ENCODE measurements around the gene DGKA. TPM values are rescaled to one million over a fixed set of nuclear protein-coding genes. Genes with fewer than 3 reads are reported as not detected.
A peak's percentile ranks its signal among the peaks of the same experiment; 100 is the strongest.

DGKA gene
- total RNA-seq, 4 donors from 2014 or later: 26.0 to 57.0 (median 37.9) TPM

DNA sequence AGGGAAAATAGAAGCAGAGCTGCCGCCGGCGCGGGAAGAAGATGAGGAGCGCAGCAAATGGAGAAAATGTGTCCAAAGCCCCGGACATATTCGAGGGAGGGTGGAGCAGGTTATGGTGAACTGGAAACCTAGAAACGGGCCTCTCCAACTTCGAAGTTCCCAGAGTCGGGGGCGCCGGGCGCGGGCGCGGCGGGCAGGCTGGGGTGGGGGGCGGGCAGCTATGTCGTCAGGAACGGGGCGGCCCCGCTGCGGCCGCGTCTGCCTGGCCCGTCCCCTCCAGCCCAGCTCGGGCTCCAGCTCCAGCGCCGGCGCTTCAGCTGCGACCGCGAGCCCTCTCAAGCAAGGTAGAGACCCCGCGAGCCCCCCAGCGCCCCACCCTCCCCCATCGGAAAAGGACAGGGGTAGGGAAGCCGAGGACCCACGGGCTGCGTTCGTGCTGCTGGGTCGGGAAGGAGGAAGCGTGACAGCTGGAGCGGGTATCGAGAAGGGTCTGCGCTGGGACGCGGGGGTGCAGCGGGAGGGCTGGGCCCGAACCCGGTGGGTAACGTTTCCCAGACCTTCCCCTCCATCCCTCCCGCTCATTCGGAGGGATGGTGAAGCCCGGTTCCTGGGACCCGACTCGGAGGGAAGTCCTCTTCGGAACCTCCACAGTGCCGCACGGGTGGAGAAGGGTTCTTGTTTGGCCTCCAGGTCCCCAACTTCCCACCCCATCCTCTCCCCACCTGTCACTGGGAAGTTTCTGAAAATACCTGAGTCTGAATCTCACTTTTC, 1.0 kb downstream of the DGKA start:
- TF ChIP-seq, protein P1, sequence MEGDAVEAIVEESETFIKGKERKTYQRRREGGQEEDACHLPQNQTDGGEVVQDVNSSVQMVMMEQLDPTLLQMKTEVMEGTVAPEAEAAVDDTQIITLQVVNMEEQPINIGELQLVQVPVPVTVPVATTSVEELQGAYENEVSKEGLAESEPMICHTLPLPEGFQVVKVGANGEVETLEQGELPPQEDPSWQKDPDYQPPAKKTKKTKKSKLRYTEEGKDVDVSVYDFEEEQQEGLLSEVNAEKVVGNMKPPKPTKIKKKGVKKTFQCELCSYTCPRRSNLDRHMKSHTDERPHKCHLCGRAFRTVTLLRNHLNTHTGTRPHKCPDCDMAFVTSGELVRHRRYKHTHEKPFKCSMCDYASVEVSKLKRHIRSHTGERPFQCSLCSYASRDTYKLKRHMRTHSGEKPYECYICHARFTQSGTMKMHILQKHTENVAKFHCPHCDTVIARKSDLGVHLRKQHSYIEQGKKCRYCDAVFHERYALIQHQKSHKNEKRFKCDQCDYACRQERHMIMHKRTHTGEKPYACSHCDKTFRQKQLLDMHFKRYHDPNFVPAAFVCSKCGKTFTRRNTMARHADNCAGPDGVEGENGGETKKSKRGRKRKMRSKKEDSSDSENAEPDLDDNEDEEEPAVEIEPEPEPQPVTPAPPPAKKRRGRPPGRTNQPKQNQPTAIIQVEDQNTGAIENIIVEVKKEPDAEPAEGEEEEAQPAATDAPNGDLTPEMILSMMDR (IDR thresholded peaks at IDR 0.05): no peak
- DNase-seq (ENCODE audit: low spot score): no peak
- no peak for ATAC-seq (ENCODE audit: low FRiP score)

DNA sequence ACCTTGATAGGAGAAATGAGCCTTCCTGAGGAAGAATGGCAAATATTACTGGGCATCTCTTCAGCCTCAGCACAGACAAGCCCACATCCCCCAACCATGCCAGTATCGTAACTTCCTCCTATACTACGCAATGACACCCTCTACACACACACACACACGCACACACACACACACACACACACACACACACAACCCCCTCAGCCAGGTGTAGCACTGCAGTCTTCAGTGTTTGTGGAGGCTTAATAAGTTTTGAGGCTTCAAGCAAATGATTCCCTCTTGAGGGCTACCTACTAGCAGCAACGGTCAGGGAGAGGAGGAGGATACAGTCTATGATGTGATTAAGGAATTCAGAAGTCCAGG, 1.6 kb downstream of the DGKA start:
- DNase-seq (ENCODE audit: low spot score) (no peak), ATAC-seq (ENCODE audit: low FRiP score) (no peak)
- TF ChIP-seq, protein P1 (IDR thresholded peaks at IDR 0.05): no peak

DNA sequence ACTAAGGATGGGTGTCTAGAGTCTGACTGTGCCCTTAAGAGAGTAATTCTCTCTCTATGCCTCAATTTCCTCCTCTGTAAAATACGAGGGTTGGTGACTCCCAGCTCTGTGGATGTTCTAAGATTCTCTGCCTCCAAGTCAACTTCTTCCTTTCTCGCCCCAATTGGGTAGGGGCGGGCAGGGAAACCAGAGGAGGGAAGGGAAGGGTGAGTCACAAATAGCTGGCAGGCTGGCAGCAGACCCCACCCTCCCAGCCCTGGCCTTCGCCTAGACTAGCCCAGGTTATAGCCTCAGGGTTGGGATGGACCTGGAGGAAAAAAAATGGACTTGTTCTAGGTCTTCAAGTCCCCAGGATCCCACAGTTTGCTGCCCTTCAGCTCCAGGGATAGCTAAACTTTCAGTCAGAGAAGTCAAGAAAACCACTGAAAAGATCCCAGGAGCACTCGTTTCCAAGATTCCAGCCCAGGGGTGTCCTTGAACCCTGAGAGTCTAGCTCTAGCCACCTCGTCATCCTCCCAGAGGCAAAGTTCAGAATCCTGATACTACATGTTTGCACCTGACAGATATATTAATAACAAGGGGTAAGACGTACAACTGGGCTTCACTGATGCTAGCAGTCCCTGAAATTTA, 2.3 kb downstream of the DGKA start:
- ATAC-seq (ENCODE audit: low FRiP score) (peak; percentile 25), DNase-seq (ENCODE audit: low spot score) (no peak)
- TF ChIP-seq, protein P1 (IDR thresholded peaks at IDR 0.05): no peak

DNA sequence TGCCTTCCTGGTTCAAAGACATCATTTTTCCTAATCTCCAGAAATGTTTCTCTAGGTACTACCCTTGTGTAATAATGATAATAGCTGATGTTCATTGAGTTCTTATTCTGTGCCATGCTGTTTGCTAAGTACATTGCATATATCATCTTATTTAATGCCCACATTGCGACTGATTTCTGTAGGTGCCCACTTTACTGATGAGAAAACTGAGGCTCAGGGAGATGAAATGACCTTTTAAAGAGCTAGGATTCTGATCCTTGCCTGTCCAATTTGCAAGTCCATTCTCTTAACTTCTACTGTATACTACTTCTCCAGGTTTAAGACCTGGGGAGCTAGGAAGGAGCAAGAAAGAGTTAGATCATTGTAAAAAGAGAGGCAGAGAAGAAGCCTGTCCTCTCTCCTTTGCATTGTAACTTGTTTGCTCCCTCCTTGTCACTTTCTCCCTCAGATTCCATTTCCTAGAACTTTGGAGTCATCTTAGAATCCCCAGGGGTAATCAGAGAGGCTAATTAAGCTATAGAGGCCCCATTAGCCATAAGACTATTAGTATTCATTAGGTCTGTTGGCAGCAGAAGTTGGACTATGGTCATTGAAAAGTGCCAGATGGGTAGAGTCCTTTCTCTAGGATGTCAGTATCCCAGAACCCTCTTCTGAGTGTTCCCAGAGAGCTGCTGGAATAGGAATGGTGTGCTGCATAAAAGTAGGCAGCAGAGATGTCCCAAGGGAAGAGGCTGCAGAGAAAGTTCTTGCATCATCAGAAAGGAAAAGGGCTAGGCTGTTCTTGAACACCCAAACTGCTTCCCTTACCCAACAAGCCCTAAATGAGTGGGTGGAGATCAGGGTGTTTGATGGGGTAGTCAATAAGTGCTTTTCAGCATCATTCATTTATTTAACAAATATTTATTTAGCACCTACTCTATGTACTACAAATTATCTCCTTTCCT, 3.1 kb downstream of the DGKA start:
- no peak for DNase-seq (ENCODE audit: low spot score)
- no peak for ATAC-seq (ENCODE audit: low FRiP score)
- TF ChIP-seq, protein P1 (IDR thresholded peaks at IDR 0.05): no peak

DNA sequence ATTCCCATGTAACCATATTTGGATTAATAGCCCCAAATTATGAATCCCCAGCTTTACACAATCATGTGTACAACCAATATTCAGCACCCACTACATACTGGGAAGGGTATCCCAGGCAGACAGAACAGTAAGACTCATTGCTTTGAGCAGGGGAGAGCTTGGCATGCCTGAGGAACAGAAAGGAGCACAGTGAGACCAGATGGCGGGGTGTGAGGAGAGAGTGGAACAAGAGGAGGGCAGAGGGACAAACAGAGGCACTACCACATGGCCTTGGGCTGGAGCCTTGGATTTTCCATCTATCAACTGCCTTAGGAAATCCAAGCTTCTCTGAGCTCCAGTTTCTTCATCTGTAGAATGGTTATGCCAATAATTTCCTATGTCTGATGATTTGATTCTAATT, 3.8 kb downstream of the DGKA start:
- ATAC-seq (ENCODE audit: low FRiP score): no peak
- TF ChIP-seq, protein P1 (IDR thresholded peaks at IDR 0.05): no peak
- DNase-seq (ENCODE audit: low spot score): no peak

DNA sequence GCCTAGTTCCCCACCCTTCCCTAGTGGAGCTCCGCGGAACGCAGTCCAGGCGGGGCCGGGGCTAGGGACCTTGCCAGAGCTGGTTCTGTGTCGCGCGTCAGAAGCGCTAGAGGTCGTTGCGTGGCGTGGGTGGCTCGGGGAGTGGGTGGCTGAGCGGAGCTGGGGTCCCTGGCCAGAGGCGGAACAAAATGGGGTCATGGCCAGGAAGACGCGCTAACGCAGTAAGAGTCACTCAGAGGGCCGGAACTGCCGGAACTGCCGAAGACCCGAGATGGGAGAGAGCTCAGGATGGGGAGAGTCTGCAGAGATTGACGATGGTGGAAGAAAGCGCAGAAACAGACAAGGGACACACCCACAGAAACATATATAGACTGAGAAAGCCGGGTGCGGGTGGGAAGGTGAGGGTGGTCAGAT, 4.8 kb downstream of the DGKA start:
- TF ChIP-seq, protein P1 (IDR thresholded peaks at IDR 0.05): no peak
- ATAC-seq (ENCODE audit: low FRiP score): no peak
- no peak for DNase-seq (ENCODE audit: low spot score)
